HG03457 (cell line): ENCODE results near the gene MTCP1.

Source experiments
- ATAC-seq: cut with Tn5 transposase; IDR thresholded peaks from one replicate; pipeline ENCODE4 v1.9.1; 2021; ENCODE audit warnings: moderate number of reproducible peaks; ENCODE audit not compliant: unreplicated experiment

Gene MTCP1

DNA sequence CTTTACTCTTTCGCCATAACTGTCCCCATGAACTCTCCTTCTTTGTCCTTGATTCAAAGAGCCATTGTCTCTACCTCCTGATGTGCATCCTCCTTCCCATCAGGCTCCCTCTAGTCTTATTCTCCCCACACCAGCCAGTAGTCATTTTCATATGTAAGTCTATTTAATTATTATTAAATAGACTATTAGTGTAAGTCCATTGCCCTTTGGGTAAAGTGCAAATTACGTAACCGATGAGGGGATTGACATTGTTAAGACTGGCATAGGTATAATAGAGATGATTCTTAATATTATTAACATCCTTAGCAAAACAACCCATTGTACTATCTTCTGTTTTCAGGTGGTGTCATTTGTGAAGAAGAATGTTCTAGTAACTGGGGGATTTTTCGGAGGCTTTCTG lies 16.7 kb downstream of the MTCP1 start:
- no peak for ATAC-seq

DNA sequence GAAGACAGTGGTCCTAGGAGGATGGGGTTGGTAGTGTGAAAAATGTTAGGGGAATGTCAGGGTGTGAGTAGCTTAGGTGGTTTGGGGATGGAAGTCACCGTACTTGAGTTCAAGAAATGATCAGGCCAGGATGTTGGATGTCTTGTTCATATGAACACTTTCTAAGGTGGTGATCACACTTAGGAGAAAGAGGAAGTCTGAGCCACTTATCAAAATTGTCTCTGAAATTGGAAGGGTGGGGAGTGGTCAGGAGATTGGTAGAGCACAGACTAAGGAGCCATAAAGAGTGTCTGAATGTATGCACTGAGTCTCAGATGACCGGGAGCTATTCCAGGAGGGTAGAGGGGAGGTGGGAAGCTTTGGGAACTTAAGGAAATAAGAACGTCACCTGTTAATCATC lies 17.3 kb downstream of the MTCP1 start:
- no peak for ATAC-seq

DNA sequence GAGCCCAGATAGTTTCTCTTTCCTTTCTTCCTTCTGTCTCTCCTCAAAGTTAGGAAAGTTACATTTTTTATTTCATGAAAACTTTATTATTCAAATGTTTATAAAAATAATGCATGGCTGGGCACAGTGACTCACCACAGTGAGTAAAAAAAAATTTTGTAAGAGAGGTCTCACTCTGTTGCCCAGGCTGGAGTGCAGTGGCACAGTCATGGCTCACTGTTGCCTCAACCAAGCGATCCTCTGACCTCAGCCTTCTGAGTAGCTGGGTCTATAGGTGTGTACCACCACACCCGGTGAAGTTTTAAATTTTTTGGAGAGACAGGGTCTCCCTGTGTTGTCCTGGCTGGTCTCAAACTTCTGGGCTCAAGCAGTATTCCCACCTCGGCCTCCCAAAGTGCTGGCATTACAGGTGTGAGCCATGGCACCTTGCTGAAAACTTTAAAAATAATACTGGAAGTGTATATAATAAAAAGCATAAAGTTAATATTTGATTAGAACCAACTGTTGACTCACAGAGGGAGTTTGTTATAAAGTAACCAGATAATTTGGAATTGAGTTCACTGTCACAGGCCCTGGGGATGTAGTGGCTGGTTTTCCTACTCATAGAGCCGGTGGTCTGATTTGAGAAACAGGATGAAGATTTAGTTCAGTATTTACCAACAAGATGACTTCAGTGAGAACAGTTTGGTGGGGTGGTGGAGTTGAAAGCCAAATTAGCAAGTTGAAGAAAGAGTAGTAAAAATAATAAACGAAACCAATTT lies 18.0 kb downstream of the MTCP1 start:
- ATAC-seq, result no peak

DNA sequence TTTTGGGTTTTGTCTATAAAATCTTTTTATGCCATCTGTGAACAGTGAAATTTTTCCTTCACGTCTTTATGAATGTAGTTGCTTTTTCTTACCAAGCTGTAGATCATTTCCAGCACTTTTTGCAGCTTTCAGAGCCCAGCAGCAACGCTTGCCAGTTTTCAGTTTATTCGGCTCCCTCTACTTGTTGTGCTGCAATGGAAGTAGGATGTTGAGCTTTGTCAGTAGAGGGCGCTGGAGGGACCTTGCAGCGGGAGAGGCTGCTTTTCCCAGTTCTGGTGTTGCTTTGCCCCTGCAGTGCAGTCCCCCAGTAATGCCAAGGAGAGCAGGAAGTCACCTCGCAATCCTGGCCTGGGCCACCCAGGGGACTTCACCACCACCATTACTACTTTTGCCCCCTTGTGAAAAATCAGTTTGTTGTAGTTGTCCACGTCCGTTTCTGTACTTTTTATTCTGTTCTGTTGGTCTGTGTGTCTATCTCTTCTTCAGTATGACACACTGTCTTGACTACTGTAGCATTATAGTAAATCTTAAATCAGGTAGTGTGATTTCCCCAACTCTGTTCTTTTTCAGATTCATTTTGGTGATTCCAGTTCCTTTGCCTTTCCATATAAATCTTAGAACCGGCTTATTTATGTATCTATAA lies 21.8 kb downstream of the MTCP1 start:
- no peak for ATAC-seq

DNA sequence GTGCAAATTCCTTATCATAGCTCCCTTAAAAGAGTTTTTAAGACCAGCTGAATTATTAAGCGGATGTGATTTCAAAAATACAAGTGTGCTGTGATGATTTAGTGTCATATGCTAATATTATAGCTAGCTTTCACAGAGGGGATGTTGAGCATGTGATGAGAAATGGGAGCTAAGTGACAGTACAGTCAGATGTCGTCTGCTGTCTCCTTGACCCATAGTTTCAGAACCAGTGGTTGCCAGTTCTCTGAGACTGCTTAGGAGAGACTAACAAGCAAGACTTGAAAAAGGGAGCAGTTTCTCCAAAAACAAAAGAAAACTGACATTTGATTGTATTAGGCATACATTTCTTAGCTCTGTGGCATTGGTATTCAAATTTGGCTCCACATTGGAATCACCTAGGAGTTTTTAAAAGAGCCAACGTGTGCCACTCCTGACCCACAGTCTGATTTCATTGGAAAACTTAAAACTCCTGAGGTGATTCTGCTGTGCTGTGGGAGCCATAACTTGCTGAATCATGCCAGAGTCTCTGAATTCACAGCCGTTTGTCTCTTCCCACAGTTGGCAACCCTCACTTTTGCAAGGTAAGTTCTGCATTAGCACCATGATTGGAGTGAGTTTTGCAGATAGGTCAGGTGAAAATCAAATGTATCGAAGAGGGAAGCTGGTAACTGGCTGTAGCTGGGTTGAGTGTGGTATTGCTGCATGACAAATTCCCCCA lies 24.0 kb downstream of the MTCP1 start:
- no peak for ATAC-seq

DNA sequence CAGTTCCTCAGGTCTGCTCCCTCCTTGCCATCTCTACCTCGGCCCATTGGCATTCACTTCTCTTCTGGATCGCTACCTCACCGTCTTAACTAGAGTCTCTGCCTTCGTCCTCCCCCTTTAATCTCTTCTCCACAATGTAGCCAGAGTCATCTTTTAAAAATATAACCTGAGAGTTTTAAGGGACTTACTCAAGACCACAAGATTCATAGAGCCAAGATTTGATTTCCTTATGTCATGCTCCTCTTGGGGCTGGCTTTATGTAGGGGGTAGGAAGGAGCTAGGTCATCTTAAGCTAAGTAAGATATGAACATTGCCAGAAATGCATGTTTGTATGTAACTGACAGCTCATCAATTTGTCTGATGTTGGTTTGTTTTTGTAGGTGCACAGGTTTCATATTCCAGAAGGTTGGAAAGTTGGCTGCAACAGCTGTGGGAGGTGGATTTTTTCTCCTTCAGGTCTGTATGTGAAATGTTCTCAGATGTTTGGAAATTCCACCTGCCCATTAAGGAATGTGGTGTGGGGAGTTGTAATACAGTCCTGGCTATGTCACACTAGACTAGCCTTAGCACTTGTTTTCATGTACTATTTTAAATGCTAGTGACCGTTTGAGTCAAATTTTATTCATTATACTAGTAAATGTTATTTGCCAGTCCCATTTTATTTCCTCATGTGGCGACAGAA lies 24.7 kb downstream of the MTCP1 start:
- no peak for ATAC-seq

DNA sequence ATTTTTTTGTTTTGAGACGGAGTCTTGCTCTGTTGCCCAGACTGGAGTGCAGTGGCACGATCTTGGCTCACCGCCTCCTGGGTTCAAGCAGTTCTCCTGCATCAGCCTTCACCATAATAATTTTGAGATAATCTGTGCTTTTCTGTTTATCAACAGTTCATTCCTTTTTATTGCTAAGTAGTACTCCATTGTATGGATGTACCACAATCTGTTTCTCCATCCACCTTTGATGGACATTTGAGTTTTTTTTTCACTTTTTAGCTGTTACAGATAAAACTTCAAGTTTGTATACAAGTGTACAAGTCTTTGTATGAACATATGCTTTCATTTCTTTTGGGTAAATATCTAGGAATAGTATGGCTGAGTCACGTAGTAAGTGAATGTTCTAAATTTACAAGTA lies 35.2 kb downstream of the MTCP1 start:
- ATAC-seq, result no peak

DNA sequence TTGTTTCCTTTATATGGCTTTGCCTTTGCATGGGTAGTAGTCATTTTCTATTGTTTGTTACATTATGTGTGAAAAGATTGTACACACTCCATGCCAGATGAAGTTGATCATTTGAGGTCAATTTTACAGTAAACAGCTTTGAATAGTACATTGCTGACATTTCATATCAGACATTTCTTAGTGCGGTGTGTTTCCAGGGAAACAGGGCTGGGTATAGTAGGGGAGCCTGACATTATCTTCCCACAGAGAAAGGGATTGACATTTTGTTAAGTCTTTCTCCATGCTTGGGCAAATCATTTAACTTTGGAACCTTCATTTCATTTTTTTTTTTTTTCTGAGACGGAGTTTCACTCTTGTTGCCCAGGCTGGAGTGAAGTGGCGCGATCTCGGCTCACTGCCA lies 39.3 kb downstream of the MTCP1 start:
- ATAC-seq, result no peak

DNA sequence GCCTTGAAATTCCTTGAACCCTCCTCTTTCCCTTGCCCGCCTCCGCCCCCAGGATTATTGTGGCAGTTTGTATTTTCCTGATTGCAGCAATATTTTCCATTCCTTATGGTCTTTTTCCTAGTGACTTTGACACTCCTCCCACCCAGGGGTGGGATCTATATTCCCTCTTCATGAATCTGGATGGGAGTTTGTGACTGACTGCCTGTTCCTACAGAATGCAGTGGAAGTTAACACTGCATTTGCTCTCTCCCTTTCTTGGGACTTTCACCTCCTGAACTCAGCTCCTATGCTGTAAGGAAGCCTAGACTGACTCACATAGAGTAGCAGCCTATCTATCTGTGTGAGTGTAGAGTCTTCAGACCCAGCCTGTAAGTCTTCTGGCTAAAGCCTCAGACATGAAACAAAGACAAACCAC lies 42.1 kb downstream of the MTCP1 start:
- ATAC-seq, result no peak

DNA sequence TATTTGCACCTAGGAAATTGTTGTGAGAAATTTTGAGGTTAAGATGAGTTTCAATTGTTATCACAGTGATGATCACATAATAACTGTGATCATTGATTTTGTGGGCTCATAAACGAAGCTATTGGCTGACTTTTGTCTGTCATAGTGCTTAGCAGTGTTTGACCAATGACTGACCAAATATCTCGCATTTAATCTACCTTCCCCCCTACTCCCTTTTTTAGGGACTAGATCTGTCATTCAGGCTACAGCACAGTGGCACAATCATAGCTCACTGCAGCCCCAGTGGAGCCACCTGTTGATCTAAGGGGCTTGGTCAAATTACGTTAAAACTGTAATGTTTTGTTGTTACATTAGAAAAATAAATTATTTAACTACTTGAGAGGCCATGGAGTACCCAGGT lies 42.8 kb downstream of the MTCP1 start:
- ATAC-seq, result no peak

DNA sequence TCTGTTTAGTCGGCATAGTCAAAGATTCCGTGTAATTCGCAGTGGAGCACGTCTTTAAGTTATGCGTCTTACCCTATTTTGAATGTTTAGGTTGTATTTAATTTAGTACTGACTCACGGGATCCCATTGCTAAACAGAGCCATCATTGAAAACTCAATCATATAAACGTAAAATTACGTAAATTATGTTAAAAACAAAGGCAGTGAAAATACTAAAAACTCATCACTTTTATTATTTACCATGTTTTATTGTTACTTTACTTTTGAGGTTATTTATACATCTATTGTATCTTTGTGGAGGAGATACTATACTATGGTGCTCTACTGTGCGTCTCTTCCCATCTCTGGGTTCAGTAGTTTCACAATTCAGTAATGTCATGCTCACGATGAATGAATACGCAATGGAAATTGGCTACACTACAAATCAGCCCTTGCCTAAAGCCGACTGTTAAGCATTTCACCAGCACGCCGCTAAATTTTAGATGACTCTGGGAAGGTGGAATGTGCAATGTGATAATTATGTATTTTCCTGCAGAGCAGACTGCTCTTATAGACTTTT lies 43.3 kb downstream of the MTCP1 start:
- ATAC-seq, result no peak

DNA sequence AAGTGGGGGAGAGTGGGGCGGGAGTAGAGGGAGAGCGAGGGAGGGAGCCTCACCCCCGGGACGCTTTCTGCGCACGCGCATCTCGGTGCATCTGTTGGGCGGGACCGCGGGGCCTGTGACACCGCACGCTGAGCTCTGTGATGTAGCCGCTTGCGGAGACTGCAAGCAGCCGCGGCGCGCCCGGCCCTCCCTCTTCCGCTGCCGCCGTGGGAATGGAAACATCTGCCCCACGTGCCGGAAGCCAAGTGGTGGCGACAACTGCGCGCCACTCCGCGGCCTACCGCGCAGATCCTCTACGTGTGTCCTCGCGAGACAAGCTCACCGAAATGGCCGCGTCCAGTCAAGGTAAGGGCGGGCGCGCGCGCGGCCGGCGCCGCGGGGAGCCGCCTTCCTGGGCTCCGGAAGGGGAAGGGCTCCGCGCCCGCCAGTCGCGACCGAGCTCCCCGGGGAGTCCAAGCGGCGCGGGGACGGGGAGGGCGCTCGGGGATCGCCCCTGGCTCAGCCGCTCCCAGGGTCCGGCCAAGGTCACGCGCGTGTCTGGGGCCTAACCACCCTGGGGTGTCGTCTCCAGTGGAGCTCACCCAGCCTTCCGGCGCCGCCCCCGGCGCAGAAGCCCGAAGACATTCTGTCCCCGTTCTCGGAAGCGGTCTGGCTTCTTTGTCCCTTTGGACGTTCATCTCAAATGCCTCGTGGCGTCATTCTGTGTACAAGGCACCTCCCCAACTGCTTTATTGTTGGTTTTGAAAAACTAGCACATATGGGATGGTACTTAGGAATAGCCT lies 44.0 kb downstream of the MTCP1 start, which contains the start of gene FUNDC2:
FUNDC2 (plus strand) TSS at position 118 of the 782 bp plus-strand sequence; CDS start at position 213, 95 bp downstream.
- ATAC-seq, result peak; percentile 82

DNA sequence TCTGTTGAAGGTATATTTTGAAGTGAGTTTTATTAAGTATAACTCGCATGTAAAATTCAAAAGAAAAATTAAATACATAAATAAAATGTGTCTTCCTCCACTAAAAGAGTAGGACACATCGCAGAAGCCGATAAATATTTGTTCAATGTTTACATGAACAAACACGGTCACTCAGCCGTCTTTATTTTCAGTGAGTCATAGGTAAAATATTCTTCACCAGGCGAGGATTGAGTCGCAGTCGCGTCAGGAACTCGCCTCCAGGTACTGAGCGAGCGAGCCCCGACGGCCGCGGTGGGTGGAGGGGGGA lies 44.6 kb downstream of the MTCP1 start:
- no peak for ATAC-seq

DNA sequence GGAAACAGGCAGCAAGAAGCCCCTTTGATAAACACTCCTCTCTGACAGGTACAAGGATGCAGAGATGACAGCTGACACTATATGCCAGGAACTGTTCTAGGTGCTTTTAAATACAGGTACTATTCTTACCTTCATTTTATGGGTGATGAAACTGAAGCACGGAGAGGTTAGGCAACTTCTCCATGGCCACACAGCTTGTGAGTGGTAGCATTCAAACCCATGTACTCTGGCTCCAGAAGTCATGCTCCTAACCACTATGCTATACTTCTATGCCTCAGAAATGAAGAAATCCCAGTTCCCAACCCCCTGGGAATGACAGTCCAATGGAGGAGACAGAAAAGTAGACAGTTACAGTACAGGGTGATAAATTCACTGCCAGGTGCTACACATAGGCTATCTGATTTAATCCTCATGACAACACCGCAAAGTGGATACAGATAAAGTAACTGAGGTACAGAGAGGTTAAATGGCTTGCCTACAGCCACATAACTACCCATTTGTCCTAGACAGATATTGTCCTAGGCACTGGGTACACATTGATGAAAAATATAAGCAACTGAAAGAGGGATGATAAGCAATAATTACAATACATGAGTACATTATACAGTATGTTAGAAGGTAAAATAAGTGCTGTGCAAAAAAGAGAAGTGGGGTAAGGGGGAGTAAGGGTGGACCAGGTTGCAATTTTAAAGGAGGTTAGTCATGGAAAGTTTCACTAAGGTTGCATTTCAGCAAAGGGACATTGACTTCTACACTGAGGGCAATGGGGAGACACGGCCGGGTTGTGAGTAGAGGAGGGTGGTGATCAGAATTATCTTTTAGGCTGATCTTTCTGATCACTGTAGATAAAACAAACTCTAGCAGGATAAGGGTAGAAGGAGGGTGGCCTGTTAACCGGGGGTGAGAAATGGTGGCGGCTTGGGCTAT lies 46.8 kb downstream of the MTCP1 start:
- no peak for ATAC-seq

DNA sequence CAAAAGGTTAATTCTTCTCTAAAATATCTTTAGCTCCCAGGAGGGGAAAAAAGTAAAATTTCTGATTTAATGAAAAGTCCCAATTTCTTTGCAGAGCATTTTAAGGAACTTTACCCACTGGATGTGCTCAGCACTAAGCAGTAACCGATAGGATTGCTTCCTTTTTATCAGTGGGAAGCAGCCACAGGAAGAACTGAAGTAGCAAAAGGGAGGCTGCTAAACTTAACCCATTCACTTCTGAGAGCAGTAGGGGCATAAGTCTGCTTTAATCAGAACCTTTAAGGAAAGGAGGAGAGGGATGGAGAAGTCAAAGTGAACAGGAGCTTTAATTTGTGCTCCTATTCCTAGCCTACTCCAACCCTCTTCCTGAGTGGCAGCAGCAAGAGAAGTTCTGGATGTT lies 48.4 kb downstream of the MTCP1 start, which contains the start of gene F8:
F8 (minus strand) TSS at position 139 of the 400 bp plus-strand sequence. CDS start 171 bp downstream, outside the sequence.
- no peak for ATAC-seq

DNA sequence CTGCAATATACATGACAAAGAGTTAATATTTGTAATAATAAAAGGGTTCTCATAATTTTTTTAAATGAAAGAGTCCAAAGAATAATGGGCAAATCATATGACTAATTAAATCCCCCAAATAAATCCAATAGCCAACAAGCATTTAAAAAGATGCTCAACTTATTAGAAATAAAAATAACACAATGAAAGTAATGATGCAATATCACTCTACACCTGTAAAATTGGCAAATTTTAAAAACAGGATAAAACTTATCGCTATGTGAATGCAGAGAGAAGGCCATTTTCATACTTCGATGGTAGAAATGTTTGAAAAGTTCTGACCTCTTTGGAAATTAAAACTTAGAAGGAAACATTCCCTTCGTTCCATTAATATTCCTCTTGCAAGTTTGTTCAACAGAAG lies 50.3 kb downstream of the MTCP1 start:
- no peak for ATAC-seq
